ENCODE results near the gene KLHL17. TPM values are rescaled to one million over a fixed set of nuclear protein-coding genes. Genes with fewer than 3 reads are reported as not detected.
A peak's percentile ranks its signal among the peaks of the same experiment; 100 is the strongest.

KLHL17 gene
- total and polyA plus RNA-seq, 9 of the 15 experiments (the other 6 are each of a cell fraction or from before 2014, with no cell fraction given), result 0.14 to 84.8 (median 13.0) TPM

DNA sequence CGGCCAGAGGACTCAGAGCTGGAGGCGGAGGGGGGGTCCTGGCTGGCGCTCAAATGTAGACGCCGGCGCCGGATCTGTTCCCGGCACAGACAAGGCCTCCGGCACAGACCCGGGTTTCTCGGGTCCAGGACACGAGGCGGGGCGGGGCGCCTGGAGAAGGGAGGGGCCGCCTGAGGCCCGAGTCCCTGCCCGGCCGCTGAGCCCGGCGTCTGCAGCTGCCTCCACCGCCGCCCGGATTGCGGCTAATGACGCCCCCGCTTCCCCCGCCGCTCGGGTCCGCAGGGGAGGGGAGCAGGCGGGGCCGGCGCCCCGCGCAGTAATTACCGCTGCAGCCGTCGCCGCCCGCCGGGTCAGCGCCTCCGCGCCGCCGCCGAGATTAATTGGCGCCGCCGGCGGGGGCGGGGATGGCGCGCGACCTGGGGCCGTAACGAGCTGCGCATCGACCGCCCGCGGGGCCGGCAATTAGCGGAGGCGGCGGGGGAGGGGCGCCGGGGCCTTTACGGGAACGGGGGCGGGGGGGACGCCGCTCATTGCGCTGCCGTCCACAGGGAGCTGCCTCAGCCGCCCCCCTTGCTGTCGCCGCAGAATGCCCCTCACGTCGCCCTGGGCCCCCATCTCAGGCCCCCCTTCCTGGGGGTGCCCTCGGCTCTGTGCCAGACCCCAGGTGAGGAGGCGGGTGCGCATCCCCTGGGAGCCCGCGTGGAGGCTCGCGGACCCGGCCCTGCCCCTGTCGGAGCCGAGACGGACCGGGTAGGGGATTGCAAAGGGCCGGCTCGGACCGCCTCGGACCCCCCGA, 18.6 kb upstream of the KLHL17 start (continued):
- TF ChIP-seq, protein P1, sequence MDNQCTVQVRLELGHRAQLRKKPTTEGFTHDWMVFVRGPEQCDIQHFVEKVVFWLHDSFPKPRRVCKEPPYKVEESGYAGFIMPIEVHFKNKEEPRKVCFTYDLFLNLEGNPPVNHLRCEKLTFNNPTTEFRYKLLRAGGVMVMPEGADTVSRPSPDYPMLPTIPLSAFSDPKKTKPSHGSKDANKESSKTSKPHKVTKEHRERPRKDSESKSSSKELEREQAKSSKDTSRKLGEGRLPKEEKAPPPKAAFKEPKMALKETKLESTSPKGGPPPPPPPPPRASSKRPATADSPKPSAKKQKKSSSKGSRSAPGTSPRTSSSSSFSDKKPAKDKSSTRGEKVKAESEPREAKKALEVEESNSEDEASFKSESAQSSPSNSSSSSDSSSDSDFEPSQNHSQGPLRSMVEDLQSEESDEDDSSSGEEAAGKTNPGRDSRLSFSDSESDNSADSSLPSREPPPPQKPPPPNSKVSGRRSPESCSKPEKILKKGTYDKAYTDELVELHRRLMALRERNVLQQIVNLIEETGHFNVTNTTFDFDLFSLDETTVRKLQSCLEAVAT (IDR thresholded peaks at IDR 0.05), result no peak
- no peak for TF ChIP-seq STAG1 (CRISPR knock-in tag; IDR thresholded peaks at IDR 0.05; ENCODE audit: borderline replicate concordance)
- TF ChIP-seq GATAD2A (IDR thresholded peaks at IDR 0.05), result no peak
- TF ChIP-seq DNMT1 (IDR thresholded peaks at IDR 0.05), result no peak
- TF ChIP-seq SREBF1 (IDR thresholded peaks at IDR 0.05; ENCODE audit: borderline replicate concordance, low read depth, low read length), result no peak
- no peak for TF ChIP-seq ZNF707 (CRISPR knock-in tag; conservative IDR thresholded peaks at IDR 0.05)
- TF ChIP-seq PTBP1 (IDR thresholded peaks at IDR 0.05; ENCODE audit: low read depth, low read length), result no peak
- no peak for TF ChIP-seq KLF16 (IDR thresholded peaks at IDR 0.05)
- TF ChIP-seq FOXA1 (IDR thresholded peaks at IDR 0.05; ENCODE audit: borderline replicate concordance), result no peak
- TF ChIP-seq BMI1 (IDR thresholded peaks at IDR 0.05; ENCODE audit: low read length), result no peak
- TF ChIP-seq CHCHD3 (CRISPR knock-in tag; IDR thresholded peaks at IDR 0.05), result no peak
- TF ChIP-seq CREM (IDR thresholded peaks at IDR 0.05; ENCODE audit: low read depth), result peak; percentile 87
- peak; percentile 86 for TF ChIP-seq L3MBTL2 (IDR thresholded peaks at IDR 0.05)
- peak; percentile 95 for TF ChIP-seq CCNT2 (IDR thresholded peaks at IDR 0.05; ENCODE audit: borderline replicate concordance, extremely low read depth, insufficient read length, low read depth, low read length)
- TF ChIP-seq ZNF445 (CRISPR knock-in tag; IDR thresholded peaks at IDR 0.05; ENCODE audit: low read depth), result no peak
- TF ChIP-seq ZNF77 (CRISPR knock-in tag; IDR thresholded peaks at IDR 0.05), result no peak
- TF ChIP-seq SMC3 (conservative IDR thresholded peaks at IDR 0.05; ENCODE audit: insufficient read depth, low read depth, low read length), result no peak
- TF ChIP-seq, protein P2, sequence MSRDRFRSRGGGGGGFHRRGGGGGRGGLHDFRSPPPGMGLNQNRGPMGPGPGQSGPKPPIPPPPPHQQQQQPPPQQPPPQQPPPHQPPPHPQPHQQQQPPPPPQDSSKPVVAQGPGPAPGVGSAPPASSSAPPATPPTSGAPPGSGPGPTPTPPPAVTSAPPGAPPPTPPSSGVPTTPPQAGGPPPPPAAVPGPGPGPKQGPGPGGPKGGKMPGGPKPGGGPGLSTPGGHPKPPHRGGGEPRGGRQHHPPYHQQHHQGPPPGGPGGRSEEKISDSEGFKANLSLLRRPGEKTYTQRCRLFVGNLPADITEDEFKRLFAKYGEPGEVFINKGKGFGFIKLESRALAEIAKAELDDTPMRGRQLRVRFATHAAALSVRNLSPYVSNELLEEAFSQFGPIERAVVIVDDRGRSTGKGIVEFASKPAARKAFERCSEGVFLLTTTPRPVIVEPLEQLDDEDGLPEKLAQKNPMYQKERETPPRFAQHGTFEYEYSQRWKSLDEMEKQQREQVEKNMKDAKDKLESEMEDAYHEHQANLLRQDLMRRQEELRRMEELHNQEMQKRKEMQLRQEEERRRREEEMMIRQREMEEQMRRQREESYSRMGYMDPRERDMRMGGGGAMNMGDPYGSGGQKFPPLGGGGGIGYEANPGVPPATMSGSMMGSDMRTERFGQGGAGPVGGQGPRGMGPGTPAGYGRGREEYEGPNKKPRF (IDR thresholded peaks at IDR 0.05; ENCODE audit: low read depth, low read length), result no peak
- no peak for TF ChIP-seq ARID1B (IDR thresholded peaks at IDR 0.05)
- TF ChIP-seq, protein P3, sequence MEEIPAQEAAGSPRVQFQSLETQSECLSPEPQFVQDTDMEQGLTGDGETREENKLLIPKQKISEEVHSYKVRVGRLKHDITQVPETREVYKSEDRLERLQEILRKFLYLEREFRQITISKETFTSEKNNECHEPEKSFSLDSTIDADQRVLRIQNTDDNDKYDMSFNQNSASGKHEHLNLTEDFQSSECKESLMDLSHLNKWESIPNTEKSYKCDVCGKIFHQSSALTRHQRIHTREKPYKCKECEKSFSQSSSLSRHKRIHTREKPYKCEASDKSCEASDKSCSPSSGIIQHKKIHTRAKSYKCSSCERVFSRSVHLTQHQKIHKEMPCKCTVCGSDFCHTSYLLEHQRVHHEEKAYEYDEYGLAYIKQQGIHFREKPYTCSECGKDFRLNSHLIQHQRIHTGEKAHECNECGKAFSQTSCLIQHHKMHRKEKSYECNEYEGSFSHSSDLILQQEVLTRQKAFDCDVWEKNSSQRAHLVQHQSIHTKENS (CRISPR knock-in tag; IDR thresholded peaks at IDR 0.05), result no peak
- TF ChIP-seq, protein P4, sequence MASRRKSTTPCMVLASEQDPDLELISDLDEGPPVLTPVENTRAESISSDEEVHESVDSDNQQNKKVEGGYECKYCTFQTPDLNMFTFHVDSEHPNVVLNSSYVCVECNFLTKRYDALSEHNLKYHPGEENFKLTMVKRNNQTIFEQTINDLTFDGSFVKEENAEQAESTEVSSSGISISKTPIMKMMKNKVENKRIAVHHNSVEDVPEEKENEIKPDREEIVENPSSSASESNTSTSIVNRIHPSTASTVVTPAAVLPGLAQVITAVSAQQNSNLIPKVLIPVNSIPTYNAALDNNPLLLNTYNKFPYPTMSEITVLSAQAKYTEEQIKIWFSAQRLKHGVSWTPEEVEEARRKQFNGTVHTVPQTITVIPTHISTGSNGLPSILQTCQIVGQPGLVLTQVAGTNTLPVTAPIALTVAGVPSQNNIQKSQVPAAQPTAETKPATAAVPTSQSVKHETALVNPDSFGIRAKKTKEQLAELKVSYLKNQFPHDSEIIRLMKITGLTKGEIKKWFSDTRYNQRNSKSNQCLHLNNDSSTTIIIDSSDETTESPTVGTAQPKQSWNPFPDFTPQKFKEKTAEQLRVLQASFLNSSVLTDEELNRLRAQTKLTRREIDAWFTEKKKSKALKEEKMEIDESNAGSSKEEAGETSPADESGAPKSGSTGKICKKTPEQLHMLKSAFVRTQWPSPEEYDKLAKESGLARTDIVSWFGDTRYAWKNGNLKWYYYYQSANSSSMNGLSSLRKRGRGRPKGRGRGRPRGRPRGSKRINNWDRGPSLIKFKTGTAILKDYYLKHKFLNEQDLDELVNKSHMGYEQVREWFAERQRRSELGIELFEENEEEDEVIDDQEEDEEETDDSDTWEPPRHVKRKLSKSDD (conservative IDR thresholded peaks at IDR 0.05; ENCODE audit: low read length), result no peak
